HFF-Myc (cell line): ENCODE data around the gene MAPK8IP1.
"Not testable (repeated sequence)": the region's sequence is repeated elsewhere in the genome, so short reads cannot be mapped to it uniquely, and the experiment has no call there.

Experiments
- DNase-seq: peaks from one replicate; pipeline ENCODE4 v3.0.0-alpha.2; 2011; ENCODE audit warnings: low read depth; ENCODE audit errors: extremely low read depth
- H3K4me3 ChIP-seq: replicated peaks from 2 replicates; pipeline ENCODE4 v1.5.1; 2011; ENCODE audit warnings: low read depth, mild to moderate bottlenecking, control low read depth, low read length
- CTCF ChIP-seq: IDR thresholded peaks from 2 replicates; pipeline ENCODE4 v1.5.1; 2012; ENCODE audit warnings: mild to moderate bottlenecking, low read depth, low read length, control low read depth; ENCODE audit errors: missing control alignments

Gene MAPK8IP1

GRCh38 chr11:45902452-45903380 lies 17.3 kb downstream of the MAPK8IP1 start:
- DNase-seq: no peak

GRCh38 chr11:45904309-45904915 lies 19.0 kb downstream of the MAPK8IP1 start:
- H3K4me3 ChIP-seq: no peak overlapping the region
- no peak for TF ChIP-seq CTCF
- DNase-seq: no peak

More at GRCh38 chr11:45902452-45903380, 17.3 kb downstream of the MAPK8IP1 start:
- no peak overlapping the region for H3K4me3 ChIP-seq
- TF ChIP-seq CTCF: no peak

GRCh38 chr11:45905095-45905494 lies 19.6 kb downstream of the MAPK8IP1 start:
- DNase-seq: no peak
- TF ChIP-seq CTCF: no peak
- no peak overlapping the region for H3K4me3 ChIP-seq

GRCh38 chr11:45905576-45905975 lies 20.1 kb downstream of the MAPK8IP1 start:
- H3K4me3 ChIP-seq, DNase-seq: not testable (repeated sequence)

- no peak overlapping the region for H3K4me3 ChIP-seq
- no peak for DNase-seq
- no peak for TF ChIP-seq CTCF
Observed at GRCh38 chr11:45906096-45906682, 20.7 kb downstream of the MAPK8IP1 start.

- no peak for TF ChIP-seq CTCF
- no peak within 1 kb of the TSS for H3K4me3 ChIP-seq
- DNase-seq: no peak
Observed at GRCh38 chr11:45906965-45907611, 21.6 kb downstream of the MAPK8IP1 start, which contains the start of gene FREY1. TSS of gene FREY1 (minus strand) at chr11:45907271. CDS start at chr11:45907245, 26 bp downstream.
